Stimulated activated CD4-positive, alpha-beta T cell treated with anti-CD3 and anti-CD28 coated beads, TNF-alpha, amount 100 ng/mL, for 24 hours (primary cell): ENCODE results near the gene INPPL1.

ENCODE experiments used
- DNase-seq, 3 experiments: peaks; one replicate each; pipeline ENCODE4 v3.0.0-alpha.2; 2020; ENCODE audit warnings: low read depth in 3 of 3

The INPPL1 gene

DNA sequence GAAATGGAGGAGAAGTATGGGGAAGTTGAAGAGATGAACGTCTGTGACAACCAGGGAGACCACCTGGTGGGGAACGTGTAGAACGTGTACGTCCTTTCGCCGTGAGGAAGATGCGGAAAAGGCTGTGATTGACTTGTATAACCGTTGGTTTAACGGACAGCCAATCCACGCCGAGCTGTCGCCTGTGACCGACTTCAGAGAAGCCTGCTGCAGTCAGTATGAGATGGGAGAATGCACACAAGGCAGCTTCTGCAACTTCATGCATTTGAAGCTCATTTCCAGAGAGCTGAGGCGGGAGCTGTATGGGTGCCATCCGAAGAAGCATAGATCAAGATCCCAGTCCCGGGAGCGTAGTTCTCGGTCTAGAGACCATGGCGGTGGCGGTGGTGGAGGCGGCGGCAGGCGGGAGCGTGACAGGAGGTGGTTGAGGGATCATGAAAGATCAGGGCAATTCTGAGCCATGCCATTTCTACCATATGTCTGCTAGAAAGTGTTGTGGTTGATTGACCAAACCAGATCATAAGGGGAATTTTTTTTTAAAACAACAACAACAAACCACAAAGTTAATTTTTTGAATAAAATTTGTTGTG, 56.3 kb downstream of the INPPL1 start:
- DNase-seq: no peak

GRCh38 chr11:72283947-72284346, 59.4 kb downstream of the INPPL1 start:
- DNase-seq: no peak

GRCh38 chr11:72287293-72287692, 62.7 kb downstream of the INPPL1 start:
- no peak for DNase-seq
